ENCODE measurements around the gene SLC44A3.

DNA sequence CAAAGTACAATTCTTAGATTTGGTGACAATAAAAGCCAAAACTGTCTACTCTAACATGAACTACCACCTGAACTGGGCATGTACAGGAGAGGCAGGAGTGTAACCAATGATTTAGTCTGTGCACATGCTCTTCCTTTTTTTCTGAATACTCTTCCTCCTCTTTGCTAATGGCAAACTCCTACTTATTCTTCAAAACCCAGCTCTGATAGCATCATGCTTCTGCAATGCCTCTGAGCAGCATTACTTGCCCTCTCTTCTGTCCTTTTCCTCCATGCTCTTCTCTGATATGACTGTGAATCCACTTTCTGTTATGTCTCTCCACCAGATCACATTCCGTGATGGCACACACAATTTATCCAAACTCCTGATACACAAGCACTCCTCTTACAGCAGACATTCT, 75.4 kb downstream of the SLC44A3 start:
- TF ChIP-seq POLR2A (IDR thresholded peaks at IDR 0.05) (no peak), EP300 (IDR thresholded peaks at IDR 0.05) (no peak), POLR2AphosphoS5 (IDR thresholded peaks at IDR 0.05) (no peak)
- TF ChIP-seq, protein P1, sequence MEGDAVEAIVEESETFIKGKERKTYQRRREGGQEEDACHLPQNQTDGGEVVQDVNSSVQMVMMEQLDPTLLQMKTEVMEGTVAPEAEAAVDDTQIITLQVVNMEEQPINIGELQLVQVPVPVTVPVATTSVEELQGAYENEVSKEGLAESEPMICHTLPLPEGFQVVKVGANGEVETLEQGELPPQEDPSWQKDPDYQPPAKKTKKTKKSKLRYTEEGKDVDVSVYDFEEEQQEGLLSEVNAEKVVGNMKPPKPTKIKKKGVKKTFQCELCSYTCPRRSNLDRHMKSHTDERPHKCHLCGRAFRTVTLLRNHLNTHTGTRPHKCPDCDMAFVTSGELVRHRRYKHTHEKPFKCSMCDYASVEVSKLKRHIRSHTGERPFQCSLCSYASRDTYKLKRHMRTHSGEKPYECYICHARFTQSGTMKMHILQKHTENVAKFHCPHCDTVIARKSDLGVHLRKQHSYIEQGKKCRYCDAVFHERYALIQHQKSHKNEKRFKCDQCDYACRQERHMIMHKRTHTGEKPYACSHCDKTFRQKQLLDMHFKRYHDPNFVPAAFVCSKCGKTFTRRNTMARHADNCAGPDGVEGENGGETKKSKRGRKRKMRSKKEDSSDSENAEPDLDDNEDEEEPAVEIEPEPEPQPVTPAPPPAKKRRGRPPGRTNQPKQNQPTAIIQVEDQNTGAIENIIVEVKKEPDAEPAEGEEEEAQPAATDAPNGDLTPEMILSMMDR (IDR thresholded peaks at IDR 0.05), result no peak
